SK-N-SH treated with all-trans-retinoic acid at 6 μM for 48 hours (cell line): ENCODE data around the gene TMEM181.

Experiments
- ARNTL ChIP-seq: fragments of 450-650 bp; formaldehyde crosslinking; IDR thresholded peaks from 2 replicates; pipeline ENCODE4 v1.5.0; 2020; ENCODE audit warnings: low read depth, mild to moderate bottlenecking, moderate library complexity, borderline replicate concordance
- ESRRG ChIP-seq: fragments of 250-450 bp; sonication (Bioruptor Pico); IDR thresholded peaks from 2 replicates; pipeline ENCODE4 v1.6.1; 2021; ENCODE audit warnings: mild to moderate bottlenecking
- PATZ1 ChIP-seq: fragments of 250-450 bp; sonication (Bioruptor Pico); IDR thresholded peaks from 2 replicates; pipeline ENCODE4 v1.8.0; 2020; ENCODE audit warnings: mild to moderate bottlenecking, moderate library complexity, borderline replicate concordance
- PPARA ChIP-seq: fragments of 250-450 bp; sonication (Bioruptor Pico); IDR thresholded peaks from 2 replicates; pipeline ENCODE4 v1.5.0; 2020; ENCODE audit warnings: mild to moderate bottlenecking, borderline replicate concordance
- ZFP3 ChIP-seq: fragments of 250-450 bp; sonication (Bioruptor Pico); IDR thresholded peaks from 2 replicates; pipeline ENCODE4 v1.5.0; 2020; ENCODE audit warnings: mild to moderate bottlenecking, moderate library complexity
- TF ChIP-seq, protein P1 (sequence below): fragments of 250-450 bp; sonication (Bioruptor Pico); IDR thresholded peaks from 2 replicates; pipeline ENCODE4 v1.8.0; 2021; ENCODE audit warnings: low read depth, mild to moderate bottlenecking, moderate library complexity, borderline replicate concordance

DNA sequence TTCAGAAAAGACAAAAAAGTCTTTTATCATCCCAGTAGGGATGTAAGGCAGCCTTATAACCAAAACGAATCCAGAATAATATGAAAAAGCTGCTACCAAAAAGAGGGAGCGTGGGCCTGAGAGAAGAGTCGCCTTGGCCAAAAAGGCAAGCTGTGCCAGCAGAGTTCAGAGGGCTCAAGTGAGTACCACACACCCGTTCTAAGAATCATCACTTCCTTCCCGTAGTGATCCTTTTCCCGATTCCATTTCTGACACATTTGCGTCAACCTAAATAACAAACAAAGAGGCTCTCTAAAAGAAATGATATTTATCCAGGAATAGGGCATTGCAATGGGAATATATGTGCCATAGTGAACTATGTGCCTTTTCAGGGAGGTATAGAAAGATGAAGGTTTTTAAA is 3.8 kb upstream of the TMEM181 start:
- TF ChIP-seq PATZ1 (CRISPR knock-in tag) (no peak), PPARA (CRISPR knock-in tag) (no peak), ESRRG (CRISPR knock-in tag) (no peak), ARNTL (CRISPR knock-in tag) (no peak), ZFP3 (CRISPR knock-in tag) (no peak)
- TF ChIP-seq, protein P1, sequence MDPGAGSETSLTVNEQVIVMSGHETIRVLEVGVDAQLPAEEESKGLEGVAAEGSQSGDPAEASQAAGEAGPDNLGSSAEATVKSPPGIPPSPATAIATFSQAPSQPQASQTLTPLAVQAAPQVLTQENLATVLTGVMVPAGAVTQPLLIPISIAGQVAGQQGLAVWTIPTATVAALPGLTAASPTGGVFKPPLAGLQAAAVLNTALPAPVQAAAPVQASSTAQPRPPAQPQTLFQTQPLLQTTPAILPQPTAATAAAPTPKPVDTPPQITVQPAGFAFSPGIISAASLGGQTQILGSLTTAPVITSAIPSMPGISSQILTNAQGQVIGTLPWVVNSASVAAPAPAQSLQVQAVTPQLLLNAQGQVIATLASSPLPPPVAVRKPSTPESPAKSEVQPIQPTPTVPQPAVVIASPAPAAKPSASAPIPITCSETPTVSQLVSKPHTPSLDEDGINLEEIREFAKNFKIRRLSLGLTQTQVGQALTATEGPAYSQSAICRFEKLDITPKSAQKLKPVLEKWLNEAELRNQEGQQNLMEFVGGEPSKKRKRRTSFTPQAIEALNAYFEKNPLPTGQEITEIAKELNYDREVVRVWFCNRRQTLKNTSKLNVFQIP (CRISPR knock-in tag), result no peak
